ENCODE data around the gene CD177. TPM values are rescaled to one million over a fixed set of nuclear protein-coding genes. Genes with fewer than 3 reads are reported as not detected.

Gene CD177
- total and polyA plus RNA-seq, 2 of the 8 experiments (the other 6 are each of a cell fraction or from before 2014, with no cell fraction given) = 3.4 to 10.0 TPM

DNA sequence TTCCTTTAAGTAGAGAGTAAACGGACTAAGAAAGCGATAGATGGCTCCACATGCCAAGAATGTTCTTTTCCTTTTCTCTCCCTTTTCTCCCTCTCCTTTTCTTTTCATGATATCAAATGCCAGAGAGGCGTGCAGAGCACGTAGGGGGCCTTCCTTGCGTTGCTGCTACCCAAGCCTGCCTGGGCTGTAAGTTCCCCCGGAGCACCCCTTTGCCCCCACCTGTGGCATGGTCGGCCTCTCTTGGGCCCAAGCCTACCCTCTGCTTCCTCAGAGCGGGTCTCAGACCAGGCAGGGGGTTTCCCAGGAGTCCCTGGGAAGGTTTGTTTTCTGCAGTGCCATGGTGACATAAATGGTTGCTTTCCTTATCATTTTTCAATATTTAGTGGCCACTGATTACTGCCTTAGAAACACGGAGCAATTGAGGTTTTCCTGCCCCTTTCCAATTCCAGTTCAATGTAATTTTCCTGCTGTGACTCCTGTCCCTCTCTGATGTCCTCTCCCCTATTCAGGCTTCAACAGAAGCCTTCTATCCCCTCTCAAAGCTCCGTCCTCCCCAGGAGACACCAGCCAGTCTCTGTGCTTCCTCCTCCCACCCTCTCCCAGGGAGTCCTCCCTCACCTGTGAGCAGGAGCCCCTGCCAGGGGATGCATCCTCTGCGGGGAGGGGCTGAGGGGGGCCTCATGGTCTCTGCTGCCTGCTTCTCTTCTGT, 22.6 kb upstream of the CD177 start:
- Histone ChIP-seq H2BK20ac (ENCODE audit: low read length) (peak overlapping the region; percentile 75; the same call in 1 of the 2 replicates), H3K23me2 (ENCODE audit: low read depth, low read length) (0 out of 2 replicates have a peak, but pooled peaks cover 4% of the 10 kb centered on the region), H3K79me1 (ENCODE audit: low read depth, low read length) (no peaks in the 10 kb centered on the region), H3K4me3 (ENCODE audit: extremely low read depth in 1 of 4, insufficient read depth in 2 of 4, low read depth in 3 of 4, low read length in 4 of 4) (no peak overlapping the region), H2BK12ac (ENCODE audit: low read depth, low read length) (0 out of 2 replicates have a peak overlapping the region, but pooled peaks have one; percentile 93), H3K56ac (replicated peaks; ENCODE audit: insufficient read length, low read depth, low read length) (no peak overlapping the region), H3K27ac (ENCODE audit: low read depth, low read length) (no peak overlapping the region), H4K8ac (ENCODE audit: extremely low read depth, insufficient read depth, low read length) (no peak overlapping the region), H2BK15ac (ENCODE audit: low read length) (no peak overlapping the region), H2BK5ac (ENCODE audit: low read depth, low read length) (peak overlapping the region; percentile 94), H2BK120ac (replicated peaks; ENCODE audit: low read depth, low read length) (no peak overlapping the region), H3K9ac (replicated peaks in 1 of 4; ENCODE audit: extremely low read depth in 1 of 4, low read depth in 3 of 4, low read length in 3 of 4) (no peak overlapping the region), H3K18ac (ENCODE audit: extremely low read depth, low read length) (no peak overlapping the region), H3K9me3 (ENCODE audit: insufficient read depth in 2 of 2, low read depth in 1 of 2, low read length in 1 of 2) (peaks cover 13 to 16% of the 10 kb centered on the region in 2 experiments), H3K36me3 (ENCODE audit: control insufficient read depth in 2 of 4, insufficient read depth in 4 of 4, low read length in 3 of 4) (no peaks in the 10 kb centered on the region; a peak in 2 of 8 replicates), H3K27me3 (replicated peaks in 1 of 4; ENCODE audit: control insufficient read depth in 3 of 4, extremely low read depth in 1 of 4, insufficient read depth in 3 of 4, low read length in 3 of 4) (no peaks in the 10 kb centered on the region), H4K5ac (ENCODE audit: insufficient read length, low read depth, low read length) (no peak overlapping the region), H3K23ac (ENCODE audit: insufficient read length) (no peak overlapping the region), H3K4me2 (ENCODE audit: insufficient read depth in 1 of 2, low read depth in 2 of 2, low read length in 2 of 2) (no peak overlapping the region; a peak in 1 of 4 replicates), H3K79me2 (ENCODE audit: control insufficient read depth in 1 of 2, insufficient read depth in 2 of 2, low read length in 2 of 2) (no peaks in the 10 kb centered on the region), H2AFZ (ENCODE audit: low read length) (no peak overlapping the region), H4K91ac (replicated peaks; ENCODE audit: insufficient read length, low read length) (peak overlapping the region; percentile 52), H3K14ac (ENCODE audit: insufficient read length) (no peak overlapping the region), H3K4ac (replicated peaks; ENCODE audit: insufficient read length, low read depth, low read length) (no peak overlapping the region), H2AK5ac (ENCODE audit: low read depth, low read length) (no peak overlapping the region), H3K4me1 (replicated peaks in 1 of 4; ENCODE audit: control insufficient read depth in 3 of 4, insufficient read depth in 4 of 4, low read length in 3 of 4) (peaks cover 5 to 15% (median 11%) of the 10 kb centered on the region in 4 experiments), H4K20me1 (replicated peaks in 1 of 2; ENCODE audit: control insufficient read depth in 1 of 2, insufficient read depth in 2 of 2, low read length in 2 of 2) (no peaks in the 10 kb centered on the region)
- no peak for TF ChIP-seq RBBP5 (IDR thresholded peaks at IDR 0.05; ENCODE audit: borderline replicate concordance, low read depth, low read length)
- TF ChIP-seq, protein P1, sequence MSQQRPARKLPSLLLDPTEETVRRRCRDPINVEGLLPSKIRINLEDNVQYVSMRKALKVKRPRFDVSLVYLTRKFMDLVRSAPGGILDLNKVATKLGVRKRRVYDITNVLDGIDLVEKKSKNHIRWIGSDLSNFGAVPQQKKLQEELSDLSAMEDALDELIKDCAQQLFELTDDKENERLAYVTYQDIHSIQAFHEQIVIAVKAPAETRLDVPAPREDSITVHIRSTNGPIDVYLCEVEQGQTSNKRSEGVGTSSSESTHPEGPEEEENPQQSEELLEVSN (IDR thresholded peaks at IDR 0.05) = no peak
- no peak for TF ChIP-seq CHD2 (IDR thresholded peaks at IDR 0.05; ENCODE audit: low read length)
- no peak for TF ChIP-seq SP4 (IDR thresholded peaks at IDR 0.05; ENCODE audit: low read length)
- no peak for FAIRE-seq
- DNase-seq (ENCODE audit: low read depth in 1 of 2, low spot score in 2 of 2) = no peak
- WGBS, 2 experiments (ENCODE audit: extremely low coverage in 1 of 2, insufficient coverage in 1 of 2, insufficient read length in 1 of 2, insufficient replicate concordance in 2 of 2, low coverage in 1 of 2, low lambda C conversion rate in 2 of 2, missing lambda C conversion rate in 1 of 2) = 80% methylated on average over 11 of the region's 11 CpGs; no CpG with 5 or more reads in 1 of the 2 experiments
- ChIA-PET POLR2A (ENCODE audit: partially characterized antibody) (no interaction called here), CTCF (ENCODE audit: partially characterized antibody) (interaction anchor here (1.5 to 1.8 kb wide), 2 partner anchors 9 to 10 kb away, joined by 4 to 5 read pairs; no protein-coding TSS in a partner anchor)
